ENCODE results near the gene TCF7.

The TCF7 gene

DNA sequence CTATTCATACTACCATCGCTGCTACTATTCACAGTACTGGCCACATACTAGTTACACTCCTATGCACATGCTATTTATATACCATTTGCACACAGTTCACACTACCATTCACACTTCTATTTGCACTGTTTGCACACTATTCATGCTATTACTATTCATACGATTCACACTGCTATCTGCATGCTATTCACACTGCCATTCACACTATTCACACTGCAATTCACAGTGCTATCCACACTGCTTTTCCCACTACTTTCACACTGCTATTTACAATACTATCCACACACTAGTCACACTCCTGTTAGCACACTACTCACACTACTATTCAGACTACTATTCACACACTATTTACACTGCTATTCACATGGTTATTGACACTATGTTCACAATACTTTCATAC lies 39.4 kb upstream of the TCF7 start:
- no peak for TF ChIP-seq CTCF (IDR thresholded peaks at IDR 0.05; ENCODE audit: insufficient read depth, low read depth, low read length, missing control alignments)
- DNase-seq (ENCODE audit: low read depth) = no peak
- no peak overlapping the region for H3K4me3 ChIP-seq (ENCODE audit: low read depth, low read length)

DNA sequence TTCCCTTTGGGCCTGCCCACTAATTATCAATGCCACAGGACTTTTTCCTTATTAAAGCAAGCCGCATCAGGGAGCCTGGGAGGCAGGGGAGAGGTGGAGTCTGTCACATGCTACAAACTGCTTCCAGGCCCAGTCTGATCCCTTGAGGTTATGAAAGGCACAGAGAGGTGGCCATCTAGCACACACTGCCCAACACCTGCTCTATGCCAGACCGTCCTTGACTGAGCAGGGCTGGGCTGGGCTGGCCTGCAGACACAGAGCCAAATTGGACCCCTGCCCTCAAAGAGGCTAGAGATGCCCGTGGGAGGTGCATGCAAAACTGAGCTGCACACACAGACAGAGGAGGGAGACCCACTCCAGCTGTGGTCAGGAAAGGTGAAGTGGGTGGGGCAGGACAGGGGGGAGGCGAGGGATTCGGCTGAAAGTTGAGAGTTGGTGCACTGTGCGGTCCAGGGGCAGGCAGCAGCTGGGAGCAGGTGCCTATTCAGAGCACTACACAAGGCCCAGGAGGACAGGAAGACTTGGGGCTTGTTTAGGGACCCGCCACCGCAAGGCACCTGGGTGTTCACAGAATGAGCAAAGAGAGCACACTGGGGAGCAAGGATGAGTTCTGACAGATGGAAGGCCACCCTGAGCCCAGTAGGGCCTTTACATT lies 36.4 kb upstream of the TCF7 start:
- TF ChIP-seq CTCF (IDR thresholded peaks at IDR 0.05; ENCODE audit: insufficient read depth, low read depth, low read length, missing control alignments) = no peak
- no peak overlapping the region for H3K4me3 ChIP-seq (ENCODE audit: low read depth, low read length)
- no peak for DNase-seq (ENCODE audit: low read depth)

DNA sequence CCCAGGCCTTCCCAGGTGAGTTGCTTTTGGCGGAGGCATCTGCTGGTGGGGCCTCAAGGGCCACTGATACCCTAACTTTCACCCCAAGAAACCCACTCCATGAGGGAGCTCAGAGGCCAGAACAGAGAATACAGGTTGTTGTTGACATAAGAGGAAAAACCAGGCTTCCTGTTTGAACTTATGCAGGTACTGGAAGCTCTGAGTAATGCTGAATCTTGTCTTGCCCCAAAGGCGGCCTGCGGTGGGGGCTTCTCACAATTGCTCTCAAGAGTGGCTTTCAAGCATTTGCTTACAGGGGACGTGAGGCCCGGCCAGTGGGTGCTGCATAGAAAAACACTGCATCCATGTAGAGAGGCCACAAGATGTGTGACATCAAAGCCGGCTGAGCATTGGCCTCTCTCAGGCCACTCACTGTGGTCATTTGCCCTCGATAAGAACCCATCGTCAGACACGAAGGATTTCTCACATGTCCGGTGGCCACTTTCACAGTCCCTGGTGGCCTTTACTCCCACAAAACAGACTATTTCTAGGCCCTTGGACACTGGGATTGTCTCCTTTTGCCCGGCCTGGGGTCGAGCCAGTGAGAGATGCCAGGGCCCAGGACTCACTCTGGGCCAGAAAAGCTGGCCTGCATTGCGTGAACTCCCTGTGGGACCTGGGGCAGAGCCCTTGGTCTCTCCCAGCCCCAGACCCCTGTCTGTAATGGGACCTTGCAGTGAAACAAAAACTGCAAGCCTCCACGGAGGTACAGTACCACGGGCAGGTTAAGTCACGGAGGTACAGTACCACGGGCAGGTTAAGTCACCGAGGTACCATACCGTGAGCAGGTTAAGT lies 34.5 kb upstream of the TCF7 start:
- H3K4me3 ChIP-seq (ENCODE audit: low read depth, low read length) = no peak overlapping the region
- peak; percentile 35 for DNase-seq (ENCODE audit: low read depth)
- no peak for TF ChIP-seq CTCF (IDR thresholded peaks at IDR 0.05; ENCODE audit: insufficient read depth, low read depth, low read length, missing control alignments)

- DNase-seq (ENCODE audit: low read depth) = no peak
- no peak for TF ChIP-seq CTCF (IDR thresholded peaks at IDR 0.05; ENCODE audit: insufficient read depth, low read depth, low read length, missing control alignments)
- no peak overlapping the region for H3K4me3 ChIP-seq (ENCODE audit: low read depth, low read length)
Measured at GRCh38 chr5:134082264-134082992, 32.1 kb upstream of the TCF7 start.

GRCh38 chr5:134083517-134083916 lies 31.0 kb upstream of the TCF7 start:
- TF ChIP-seq CTCF (IDR thresholded peaks at IDR 0.05; ENCODE audit: insufficient read depth, low read depth, low read length, missing control alignments) = no peak
- H3K4me3 ChIP-seq (ENCODE audit: low read depth, low read length) = no peak overlapping the region
- DNase-seq (ENCODE audit: low read depth) = no peak

DNA sequence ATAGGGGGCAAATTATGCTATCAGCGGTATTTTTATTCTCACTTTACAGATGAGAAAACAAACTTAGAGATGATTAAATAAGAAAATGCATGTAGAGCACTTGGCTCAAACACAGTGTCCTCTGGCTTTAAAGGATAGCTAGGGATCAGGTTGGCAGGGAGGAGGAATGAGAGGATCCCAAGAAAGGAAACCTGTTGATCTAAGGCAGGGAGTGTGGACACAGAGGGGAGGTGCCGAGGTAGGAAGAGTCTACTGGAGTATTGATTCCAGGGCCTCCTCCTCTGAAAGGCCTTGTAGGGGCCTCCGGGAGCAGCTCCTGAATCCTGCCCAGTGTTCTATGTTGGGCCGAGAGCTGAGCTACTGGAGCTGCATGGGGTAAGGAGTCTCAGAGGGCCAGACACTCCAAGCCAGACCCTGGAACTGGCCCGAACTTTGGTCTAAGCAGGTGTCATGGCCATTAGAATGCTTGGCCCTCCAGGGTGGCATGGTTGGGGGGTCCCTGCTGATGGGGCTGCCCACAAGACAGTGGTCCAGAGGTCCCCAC lies 30.4 kb upstream of the TCF7 start:
- H3K4me3 ChIP-seq (ENCODE audit: low read depth, low read length) = no peak overlapping the region
- no peak for DNase-seq (ENCODE audit: low read depth)
- TF ChIP-seq CTCF (IDR thresholded peaks at IDR 0.05; ENCODE audit: insufficient read depth, low read depth, low read length, missing control alignments) = no peak

All from GM12865 (cell line).